Endothelial cell of umbilical vein (primary cell): ENCODE results near the gene ST8SIA6.

Experiments
- CTCF ChIP-seq, 2 donors: IDR thresholded peaks; 1 replicate in 1 of 2; 2 replicates in 1 of 2; pipeline ENCODE4 v1.5.1; 2011; ENCODE audit warnings: low read length in 2 of 2, mild to moderate bottlenecking in 2 of 2, moderate library complexity in 2 of 2, control low read depth in 1 of 2, inconsistent platforms in 1 of 2, low read depth in 1 of 2; ENCODE audit not compliant: insufficient read depth in 1 of 2; ENCODE audit errors: extremely low read depth in 1 of 2
- EZH2 ChIP-seq: IDR thresholded peaks from 2 replicates; pipeline ENCODE4 v1.6.1; 2012; ENCODE audit warnings: borderline replicate concordance, low read depth, mild to moderate bottlenecking, moderate library complexity, low read length, inconsistent platforms; ENCODE audit not compliant: severe bottlenecking
- FOS ChIP-seq: IDR thresholded peaks from 2 replicates; pipeline ENCODE4 v1.6.1; 2011; ENCODE audit warnings: mild to moderate bottlenecking, low read length, moderate library complexity, borderline replicate concordance; ENCODE audit not compliant: insufficient read depth
- POLR2A ChIP-seq: IDR thresholded peaks from 2 replicates; pipeline ENCODE4 v1.6.1; 2012; ENCODE audit warnings: low read depth, mild to moderate bottlenecking, control low read depth, low read length

GRCh38 chr10:17292375-17292774 lies 162.0 kb downstream of the ST8SIA6 start:
- TF ChIP-seq POLR2A (no peak), CTCF (IDR thresholded peaks at IDR 0.05; ENCODE audit: extremely low read depth in 1 of 2, insufficient read depth in 1 of 2, low read depth in 1 of 2, low read length in 2 of 2) (no peak), EZH2 (no peak), FOS (no peak)
